Islet of Langerhans (tissue), 1 donor: ENCODE measurements around the gene SMIM7.
"Not testable (repeated sequence)": the region's sequence is repeated elsewhere in the genome, so short reads cannot be mapped to it uniquely, and the experiment has no call there.

Source experiments
- FAIRE-seq: peaks from one replicate; lab custom pipeline; 2011; peaks lifted over from hg19 to GRCh38; lab: Jason Lieb, UNC

The SMIM7 gene

DNA sequence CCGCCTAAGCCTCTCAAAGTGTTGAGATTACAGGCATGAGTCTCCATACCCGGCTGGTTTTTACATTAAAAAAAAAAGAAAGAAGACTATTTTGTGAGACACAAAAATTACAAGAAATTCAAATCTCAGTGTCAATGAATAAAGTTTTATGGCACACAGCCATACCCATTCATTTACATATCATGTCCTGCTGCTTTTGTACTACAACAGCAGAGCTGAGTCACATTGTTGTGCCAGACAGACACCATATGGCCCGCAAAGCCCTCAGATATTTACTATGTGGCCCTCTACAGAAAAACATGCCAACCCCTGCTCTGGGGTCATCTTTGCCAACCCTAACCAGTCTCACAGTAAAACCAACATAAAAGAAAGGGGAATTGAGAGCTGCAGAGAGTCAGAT is 5.3 kb downstream of the SMIM7 start:
- no peak for FAIRE-seq

GRCh38 chr19:16654140-16654539 is 5.8 kb downstream of the SMIM7 start:
- no peak for FAIRE-seq

- FAIRE-seq: no peak
Measured at GRCh38 chr19:16652854-16653253, 7.1 kb downstream of the SMIM7 start.

DNA sequence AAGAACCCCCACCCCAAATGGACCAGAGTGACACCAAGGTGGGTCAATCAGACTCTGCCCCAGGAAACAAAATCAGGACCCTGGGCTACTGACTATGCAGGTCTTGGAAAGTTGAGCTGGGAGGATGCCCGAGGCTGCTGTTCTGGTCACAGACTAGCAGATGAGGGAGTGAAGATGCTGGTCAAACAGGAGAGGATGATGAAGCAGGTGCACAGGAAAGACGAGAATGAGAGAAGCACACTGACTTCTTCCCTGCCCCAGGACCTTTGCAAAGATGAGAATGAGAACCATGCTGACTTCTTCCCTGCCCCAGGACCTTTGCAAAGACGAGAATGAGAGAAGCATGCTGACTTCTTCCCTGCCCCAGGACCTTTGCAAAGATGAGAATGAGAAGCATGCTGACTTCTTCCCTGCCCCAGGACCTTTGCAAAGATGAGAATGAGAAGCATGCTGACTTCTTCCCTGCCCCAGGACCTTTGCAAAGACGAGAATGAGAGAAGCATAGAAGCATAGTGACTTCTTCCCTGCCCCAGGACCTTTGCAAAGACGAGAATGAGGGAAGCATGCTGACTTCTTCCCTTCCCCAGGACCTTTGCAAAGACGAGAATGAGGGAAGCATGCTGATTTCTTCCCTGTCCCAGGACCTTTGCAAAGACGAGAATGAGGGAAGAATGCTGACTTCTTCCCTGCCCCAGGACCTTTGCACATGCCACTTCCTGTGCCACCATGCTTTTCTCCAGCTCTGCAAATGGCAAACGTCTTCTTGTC is 8.3 kb downstream of the SMIM7 start:
- not testable (repeated sequence) for FAIRE-seq

DNA sequence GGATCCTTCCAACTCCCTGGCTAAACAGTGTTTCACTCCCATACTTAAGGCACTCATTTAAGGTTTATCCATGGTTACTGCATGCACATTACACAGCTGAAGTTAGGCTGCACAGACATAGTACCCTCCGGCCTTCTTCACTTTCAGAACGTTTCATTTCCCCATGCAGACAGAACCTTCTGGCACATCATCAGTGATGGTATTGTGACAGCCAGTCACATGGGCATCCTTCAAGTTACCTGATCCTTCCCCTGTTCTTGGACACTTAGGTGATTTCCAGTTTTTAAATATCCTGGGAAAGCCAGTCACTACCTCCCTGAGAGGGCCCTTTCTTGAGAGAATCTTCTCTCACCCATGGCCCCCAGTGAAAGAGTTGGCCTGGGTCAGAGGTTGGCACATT is 9.1 kb downstream of the SMIM7 start:
- FAIRE-seq: no peak

DNA sequence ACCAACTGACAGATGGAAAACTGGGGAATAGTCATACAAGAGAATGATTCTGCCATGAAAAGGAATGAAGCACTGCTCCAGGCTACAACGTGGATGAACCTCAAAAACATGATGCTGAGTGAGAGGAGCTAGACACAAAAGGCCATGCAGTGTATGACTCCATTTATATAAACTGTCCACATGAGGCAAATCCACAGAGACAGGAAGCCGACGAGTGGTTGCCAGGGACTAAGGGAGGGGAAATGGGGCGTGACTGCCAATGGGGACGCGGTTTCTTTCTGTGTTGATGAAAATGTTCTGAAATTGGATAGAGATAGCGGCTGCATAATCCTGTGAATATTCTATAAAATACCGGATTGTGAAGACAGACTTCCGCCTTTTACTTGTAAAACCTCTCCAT is 10.2 kb downstream of the SMIM7 start:
- no peak for FAIRE-seq

DNA sequence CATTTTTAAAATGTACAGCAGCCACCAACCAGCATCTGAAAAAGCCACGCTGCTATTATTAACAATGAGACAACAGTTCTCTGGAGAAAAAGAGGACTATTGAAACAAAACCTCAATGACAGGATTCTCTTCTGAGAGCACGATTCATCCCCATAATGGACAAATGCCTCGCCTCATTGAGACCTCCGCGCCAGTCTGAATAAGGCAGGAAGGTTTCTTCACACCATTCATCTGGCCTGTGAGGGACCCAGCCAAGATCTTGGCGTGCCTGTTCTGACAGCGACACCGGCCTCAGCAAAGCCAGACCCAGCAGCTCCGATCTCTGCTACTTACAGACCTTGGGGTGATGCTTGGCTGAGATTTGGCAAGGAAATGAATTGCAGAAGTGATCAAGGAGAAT is 14.8 kb downstream of the SMIM7 start:
- FAIRE-seq: no peak

- no peak for FAIRE-seq
Measured at GRCh38 chr19:16641695-16642094, 18.2 kb downstream of the SMIM7 start.

- no peak for FAIRE-seq
Measured at GRCh38 chr19:16640951-16641350, 19.0 kb downstream of the SMIM7 start.

- no peak for FAIRE-seq
Measured at GRCh38 chr19:16638666-16639065, 21.3 kb downstream of the SMIM7 start.

- FAIRE-seq: no peak
Measured at GRCh38 chr19:16637535-16637934, 22.4 kb downstream of the SMIM7 start.

- FAIRE-seq: no peak
Measured at GRCh38 chr19:16631465-16631864, 28.5 kb downstream of the SMIM7 start.

DNA sequence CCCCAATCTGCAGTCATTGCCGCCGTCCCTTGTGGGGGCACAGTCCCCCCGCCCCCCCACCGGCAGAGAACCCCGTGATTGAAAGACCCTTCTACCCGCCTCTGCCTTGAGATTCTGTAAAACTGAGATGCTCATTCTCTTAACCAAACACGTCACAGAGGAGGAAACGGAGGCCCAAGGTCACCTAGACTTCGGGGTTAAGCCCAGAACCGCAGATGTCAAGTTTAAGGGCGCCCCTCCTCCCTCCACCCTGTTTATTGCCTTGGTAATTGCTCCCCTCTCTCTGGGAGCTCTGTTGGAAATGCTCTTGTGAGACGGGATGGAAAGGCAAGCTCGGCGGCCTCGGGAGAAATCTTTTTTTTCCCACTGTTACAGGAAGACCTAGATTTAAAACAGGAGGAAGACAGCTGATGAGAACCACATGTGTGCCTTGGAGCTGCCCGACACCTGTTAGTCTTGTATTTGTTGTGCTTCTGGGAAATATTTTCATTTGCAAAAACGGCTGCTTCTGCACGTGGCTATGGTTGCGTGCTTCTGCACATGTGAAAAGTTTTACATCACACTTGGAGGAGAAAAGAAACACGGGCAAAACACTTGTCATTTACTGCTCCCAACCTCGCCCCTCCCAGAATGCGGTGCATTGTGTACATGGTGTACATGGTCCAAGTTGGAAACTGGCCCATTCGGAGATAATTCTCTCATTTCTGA is 30.8 kb downstream of the SMIM7 start:
- no peak for FAIRE-seq

DNA sequence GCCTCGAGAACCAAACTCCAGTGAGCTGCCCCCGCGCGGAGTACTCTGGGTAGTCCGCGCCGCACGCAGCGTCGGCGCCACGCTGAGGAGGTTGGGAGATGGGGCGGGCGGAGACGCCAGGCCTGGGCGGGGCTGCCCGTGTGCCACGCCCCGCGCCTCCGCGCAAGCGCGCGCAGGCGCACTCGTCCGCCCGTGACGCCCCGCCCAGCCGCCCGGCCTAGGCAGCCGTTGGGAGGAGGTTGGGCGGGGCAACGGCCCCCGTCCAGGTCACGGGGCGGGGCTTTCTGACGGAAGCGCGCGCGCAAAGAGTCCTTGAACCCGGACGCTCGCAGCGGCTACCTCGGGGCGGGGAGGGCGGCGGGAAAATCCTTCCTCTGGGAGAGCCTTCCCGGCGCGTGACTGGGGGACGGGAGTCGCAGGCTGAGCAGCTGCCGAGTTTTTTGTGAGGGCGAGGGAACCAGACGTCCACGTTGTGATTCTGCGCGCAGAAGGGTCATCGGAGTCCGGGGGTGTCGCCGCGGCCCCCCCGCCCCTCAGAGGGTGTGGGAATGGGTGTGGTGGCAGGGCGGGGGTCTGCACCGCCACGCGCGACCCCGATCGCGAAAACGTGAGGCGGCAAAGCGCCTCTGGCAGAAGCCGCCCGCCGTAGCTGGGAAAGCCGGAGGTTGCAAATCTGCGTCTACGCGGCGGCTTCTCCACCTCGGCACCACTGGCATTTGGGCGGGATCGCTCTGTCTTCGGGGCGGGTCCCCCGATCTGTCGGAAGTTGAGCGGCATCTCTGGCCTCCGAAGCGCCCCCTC is 31.6 kb downstream of the SMIM7 start, which contains the start of gene MED26:
TSS of gene MED26 (minus strand) at position 22 of the 801 bp plus-strand sequence. CDS start 261 bp downstream, outside the sequence.
- no peak for FAIRE-seq

DNA sequence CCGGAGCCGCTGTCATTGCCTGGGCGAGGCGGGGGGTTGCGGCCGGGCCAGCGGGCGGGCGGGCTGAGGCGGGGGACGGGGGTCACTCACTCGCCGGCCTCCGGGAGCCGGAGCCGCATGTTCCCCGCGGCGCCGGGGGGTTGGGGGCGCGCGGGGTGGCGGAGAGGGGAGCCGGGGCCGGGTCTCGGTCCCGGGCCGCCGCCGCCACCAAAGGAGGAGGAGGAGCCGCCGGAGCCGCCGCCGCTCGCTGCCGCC is 32.1 kb downstream of the SMIM7 start:
- no peak for FAIRE-seq

GRCh38 chr19:16627193-16627927 is 32.6 kb downstream of the SMIM7 start:
- FAIRE-seq: no peak

GRCh38 chr19:16626796-16627192 is 33.1 kb downstream of the SMIM7 start:
- FAIRE-seq: no peak

DNA sequence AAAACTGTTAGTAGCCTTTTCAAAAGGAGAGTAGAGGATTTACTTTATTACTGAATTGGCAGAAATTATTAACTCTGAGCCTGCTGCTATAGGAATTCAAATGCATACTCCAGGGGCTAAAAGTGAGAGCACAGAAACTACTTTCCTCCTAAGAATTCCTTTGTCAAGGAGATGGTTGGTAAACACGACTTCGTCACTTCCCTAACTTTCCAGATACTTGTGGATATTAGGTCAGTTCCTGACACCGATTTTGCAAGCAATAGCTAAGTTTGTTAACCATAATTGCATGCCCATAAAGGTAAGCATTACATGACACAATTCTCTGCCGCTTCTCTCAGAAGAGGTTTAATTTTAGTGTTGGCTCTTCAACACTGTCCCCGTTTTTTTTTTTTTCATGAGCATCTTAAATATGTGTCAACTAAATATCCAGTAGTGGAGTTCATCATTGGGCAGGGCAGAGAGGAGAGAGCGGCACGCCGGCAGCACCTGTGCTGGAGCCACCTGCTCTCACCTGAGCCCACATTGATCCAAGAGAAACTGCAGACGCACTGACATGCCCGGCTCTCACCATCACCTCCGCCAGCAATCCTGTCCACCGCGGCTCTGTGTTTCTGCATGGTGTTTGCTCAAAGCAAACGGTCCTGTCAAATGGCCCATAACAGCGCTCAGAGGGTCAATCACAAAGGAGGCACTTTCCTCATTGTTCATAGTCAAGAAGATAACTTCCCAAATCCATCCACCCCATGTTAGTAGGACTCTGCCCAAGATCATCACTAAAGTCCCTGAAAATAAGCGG is 34.6 kb downstream of the SMIM7 start:
- FAIRE-seq: no peak

GRCh38 chr19:16624236-16624635 is 35.7 kb downstream of the SMIM7 start:
- no peak for FAIRE-seq

- FAIRE-seq: no peak
Measured at GRCh38 chr19:16623576-16623975, 36.4 kb downstream of the SMIM7 start.

DNA sequence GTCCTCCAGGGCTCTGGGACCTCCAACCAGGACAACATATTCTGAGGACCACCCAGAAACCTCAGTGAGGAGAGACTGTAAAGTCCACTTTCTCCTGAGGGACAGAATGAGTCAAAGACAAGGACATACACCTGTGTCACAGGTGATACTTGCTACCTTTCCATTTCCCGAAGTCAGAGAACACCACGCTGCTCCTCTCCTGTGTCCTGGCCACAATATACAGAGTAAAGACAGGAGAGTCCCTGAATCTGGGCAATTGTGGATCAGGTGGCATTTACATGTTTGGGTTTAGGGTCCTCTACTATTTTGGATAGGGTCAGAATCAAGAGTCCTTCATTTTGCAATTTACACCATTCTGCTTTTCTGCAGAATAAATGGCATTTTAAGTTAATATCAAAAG is 36.9 kb downstream of the SMIM7 start:
- FAIRE-seq: no peak
